A673 (cell line): ENCODE data around the gene CYP24A1. TPM values are rescaled to one million over a fixed set of nuclear protein-coding genes. Genes with fewer than 3 reads are reported as not detected.

Experiments used
- BruUV-seq: library from RNA; stranded (reverse); fragments of 400-500 nt; replicated peaks from 2 replicates; lab custom pipeline; 2021; lab: Mats Ljungman, UMichigan
- CTCF ChIA-PET: fragments of 300-600 bp; sonication (Branson Sonifier 250); formaldehyde crosslinking; loops from one replicate; lab custom pipeline; 2022; ENCODE audit warnings: antibody characterized with exemption; lab: Charles Lee
- POLR2A ChIA-PET: fragments of 300-600 bp; sonication (Branson Sonifier 250); formaldehyde crosslinking; loops from one replicate; lab custom pipeline; 2022; ENCODE audit warnings: antibody characterized with exemption; ENCODE audit not compliant: low non-redundant PET; lab: Charles Lee
- DNase-seq: peaks from one replicate; pipeline ENCODE4 v3.0.0-alpha.2; 2015; ENCODE audit warnings: low spot score
- H3K27ac ChIP-seq: fragments of 200-600 bp; sonication (generic); 2 replicates; pipeline ENCODE4 v1.5.1; 2016; ENCODE audit warnings: mixed run types, low read depth, mild to moderate bottlenecking, mixed read lengths, antibody characterized with exemption, low read length; ENCODE audit not compliant: poor library complexity, severe bottlenecking
- H3K27me3 ChIP-seq: fragments of 200-600 bp; sonication (generic); replicated peaks from 2 replicates; pipeline ENCODE4 v1.6.1; 2017; ENCODE audit warnings: mixed run types, low read depth, mild to moderate bottlenecking, mixed read lengths, antibody characterized with exemption, low read length; ENCODE audit not compliant: insufficient read depth, poor library complexity
- H3K36me3 ChIP-seq: fragments of 200-600 bp; sonication (generic); 2 replicates; pipeline ENCODE4 v1.6.1; 2016; ENCODE audit warnings: mixed run types, mild to moderate bottlenecking, mixed read lengths, antibody characterized with exemption, low read length; ENCODE audit not compliant: insufficient read depth, poor library complexity, severe bottlenecking
- H3K4me1 ChIP-seq: fragments of 200-600 bp; sonication (generic); 2 replicates; pipeline ENCODE4 v1.6.1; 2017; ENCODE audit warnings: mixed run types, mild to moderate bottlenecking, mixed read lengths, antibody characterized with exemption, low read length; ENCODE audit not compliant: insufficient read depth, poor library complexity, severe bottlenecking
- H3K4me3 ChIP-seq: fragments of 200-600 bp; sonication (generic); 2 replicates; pipeline ENCODE4 v1.5.1; 2016; ENCODE audit warnings: low read depth, mixed run types, mild to moderate bottlenecking, mixed read lengths, low read length; ENCODE audit not compliant: poor library complexity, severe bottlenecking
- H3K9me3 ChIP-seq: fragments of 200-600 bp; sonication (generic); 2 replicates; pipeline ENCODE4 v1.6.1; 2016; ENCODE audit warnings: mixed run types, low read depth, mild to moderate bottlenecking, mixed read lengths, antibody characterized with exemption, low read length; ENCODE audit not compliant: poor library complexity, severe bottlenecking
- EZH2 ChIP-seq: fragments of 200-600 bp; sonication (generic); IDR thresholded peaks from 2 replicates; pipeline ENCODE4 v1.6.1; 2017; ENCODE audit warnings: borderline replicate concordance, low read depth, mild to moderate bottlenecking, mixed read lengths, antibody characterized with exemption, low read length; ENCODE audit not compliant: poor library complexity, severe bottlenecking
- intact Hi-C: fragments of 100-400 bp; cut with micrococcal nuclease; formaldehyde crosslinking; loops from one replicate; pipeline ENCODE4 v1.10.0; 2022; ENCODE audit not compliant: unreplicated experiment
- total RNA-seq: library from RNA; stranded (reverse); gene quantifications from 2 replicates; pipeline ENCODE4 v1.2.3, GENCODE V29; 2021
- TF ChIP-seq, protein P1 (sequence below): fragments of 300-800, 200-600 bp; sonication (generic); conservative IDR thresholded peaks from 2 replicates; pipeline ENCODE4 v1.5.1; 2017; ENCODE audit warnings: low read depth, mild to moderate bottlenecking, antibody characterized with exemption, low read length, moderate library complexity, mixed read lengths

CYP24A1 gene
- total RNA-seq, 1 experiment from 2014 or later: 0.56 TPM

- ChIA-PET POLR2A (no interaction called here), CTCF (no interaction called here)
- no peak for DNase-seq
- H3K4me3 ChIP-seq: no peak overlapping the region
- BruUV-seq: no TSS peak
- no peaks in the 10 kb centered on the region for H3K9me3 ChIP-seq
- no peaks in the 10 kb centered on the region for H3K27me3 ChIP-seq
- no peaks in the 10 kb centered on the region for H3K4me1 ChIP-seq
- no peak overlapping the region for H3K27ac ChIP-seq
- TF ChIP-seq, protein P1, sequence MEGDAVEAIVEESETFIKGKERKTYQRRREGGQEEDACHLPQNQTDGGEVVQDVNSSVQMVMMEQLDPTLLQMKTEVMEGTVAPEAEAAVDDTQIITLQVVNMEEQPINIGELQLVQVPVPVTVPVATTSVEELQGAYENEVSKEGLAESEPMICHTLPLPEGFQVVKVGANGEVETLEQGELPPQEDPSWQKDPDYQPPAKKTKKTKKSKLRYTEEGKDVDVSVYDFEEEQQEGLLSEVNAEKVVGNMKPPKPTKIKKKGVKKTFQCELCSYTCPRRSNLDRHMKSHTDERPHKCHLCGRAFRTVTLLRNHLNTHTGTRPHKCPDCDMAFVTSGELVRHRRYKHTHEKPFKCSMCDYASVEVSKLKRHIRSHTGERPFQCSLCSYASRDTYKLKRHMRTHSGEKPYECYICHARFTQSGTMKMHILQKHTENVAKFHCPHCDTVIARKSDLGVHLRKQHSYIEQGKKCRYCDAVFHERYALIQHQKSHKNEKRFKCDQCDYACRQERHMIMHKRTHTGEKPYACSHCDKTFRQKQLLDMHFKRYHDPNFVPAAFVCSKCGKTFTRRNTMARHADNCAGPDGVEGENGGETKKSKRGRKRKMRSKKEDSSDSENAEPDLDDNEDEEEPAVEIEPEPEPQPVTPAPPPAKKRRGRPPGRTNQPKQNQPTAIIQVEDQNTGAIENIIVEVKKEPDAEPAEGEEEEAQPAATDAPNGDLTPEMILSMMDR: no peak
- no peak for TF ChIP-seq EZH2
- intact Hi-C loops: no loop called here
- no peaks in the 10 kb centered on the region for H3K36me3 ChIP-seq
These were observed 19.9 kb downstream of the CYP24A1 start for GRCh38 chr20:54153847-54154246.

GRCh38 chr20:54153041-54153327 is 20.8 kb downstream of the CYP24A1 start:
- H3K27me3 ChIP-seq: no peaks in the 10 kb centered on the region
- no peak for DNase-seq
- no peaks in the 10 kb centered on the region for H3K4me1 ChIP-seq
- POLR2A ChIA-PET: no interaction called here
- H3K4me3 ChIP-seq: no peak overlapping the region
- H3K9me3 ChIP-seq: no peaks in the 10 kb centered on the region
- CTCF ChIA-PET: no interaction called here
- intact Hi-C loops: no loop called here
- no TSS peak for BruUV-seq
- H3K27ac ChIP-seq: no peak overlapping the region
- no peak for TF ChIP-seq EZH2
- TF ChIP-seq, protein P1: no peak
- H3K36me3 ChIP-seq: no peaks in the 10 kb centered on the region

- POLR2A ChIA-PET: no interaction called here
- BruUV-seq: no TSS peak
These were observed 21.4 kb downstream of the CYP24A1 start for GRCh38 chr20:54152227-54153040.

More at GRCh38 chr20:54152227-54153040, 21.4 kb downstream of the CYP24A1 start:
- H3K27me3 ChIP-seq: no peaks in the 10 kb centered on the region
- no peaks in the 10 kb centered on the region for H3K36me3 ChIP-seq
- intact Hi-C loops: no loop called here
- DNase-seq: no peak
- CTCF ChIA-PET: no interaction called here
- TF ChIP-seq EZH2: no peak
- TF ChIP-seq, protein P1: no peak
- no peak overlapping the region for H3K4me3 ChIP-seq
- no peaks in the 10 kb centered on the region for H3K4me1 ChIP-seq
- H3K9me3 ChIP-seq: no peaks in the 10 kb centered on the region
- no peak overlapping the region for H3K27ac ChIP-seq
